Sigmoid colon (tissue), 4 donors: ENCODE results near the gene APOBEC3B.
"Not testable (repeated sequence)": the region's sequence is repeated elsewhere in the genome, so short reads cannot be mapped to it uniquely, and the experiment has no call there.

Experiments
- EP300 ChIP-seq, 4 donors: sonication (generic); formaldehyde crosslinking; IDR thresholded peaks; one replicate each; pipeline ENCODE4 v1.6.1; 2017; ENCODE audit warnings: antibody characterized with exemption in 4 of 4
- POLR2A ChIP-seq, 2 donors: fragments of 450-650 bp; IDR thresholded peaks; one replicate each; pipeline ENCODE4 v1.6.1; 2016; ENCODE audit warnings: antibody characterized with exemption in 2 of 2, mild to moderate bottlenecking in 2 of 2, moderate library complexity in 2 of 2
- POLR2AphosphoS5 ChIP-seq, 4 donors: sonication (generic); formaldehyde crosslinking; IDR thresholded peaks; one replicate each; pipeline ENCODE4 v1.6.1; 2017; ENCODE audit warnings: antibody characterized with exemption in 4 of 4
- TF ChIP-seq, protein P1 (sequence below), 4 experiments: fragments of 450-650 bp in 3 of 4; fragments of 200-600 bp in 1 of 4; IDR thresholded peaks; one replicate each; pipeline ENCODE4 v1.5.1; 2016 to 2019; ENCODE audit warnings: antibody characterized with exemption in 4 of 4, mild to moderate bottlenecking in 3 of 4, moderate library complexity in 2 of 4

DNA sequence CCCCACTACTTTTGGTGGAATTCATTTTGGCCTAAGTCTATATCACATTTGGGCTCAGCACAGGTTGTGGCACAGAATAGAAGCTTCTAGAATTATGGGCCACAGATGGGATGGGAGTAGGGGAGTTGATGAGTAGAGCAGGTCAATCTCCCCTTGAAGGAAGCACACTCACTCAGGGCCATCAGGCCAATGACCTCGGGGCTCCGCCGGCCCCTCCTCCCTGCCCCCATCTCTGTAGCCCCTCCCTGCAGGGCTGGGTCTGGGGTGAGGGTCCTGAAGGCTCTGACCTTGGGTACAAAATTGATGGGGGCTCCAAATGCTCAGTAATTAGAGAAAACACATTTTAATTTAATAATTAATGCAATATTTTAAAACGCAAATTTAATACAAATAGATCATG lies 21.5 kb upstream of the APOBEC3B start:
- TF ChIP-seq, protein P1, sequence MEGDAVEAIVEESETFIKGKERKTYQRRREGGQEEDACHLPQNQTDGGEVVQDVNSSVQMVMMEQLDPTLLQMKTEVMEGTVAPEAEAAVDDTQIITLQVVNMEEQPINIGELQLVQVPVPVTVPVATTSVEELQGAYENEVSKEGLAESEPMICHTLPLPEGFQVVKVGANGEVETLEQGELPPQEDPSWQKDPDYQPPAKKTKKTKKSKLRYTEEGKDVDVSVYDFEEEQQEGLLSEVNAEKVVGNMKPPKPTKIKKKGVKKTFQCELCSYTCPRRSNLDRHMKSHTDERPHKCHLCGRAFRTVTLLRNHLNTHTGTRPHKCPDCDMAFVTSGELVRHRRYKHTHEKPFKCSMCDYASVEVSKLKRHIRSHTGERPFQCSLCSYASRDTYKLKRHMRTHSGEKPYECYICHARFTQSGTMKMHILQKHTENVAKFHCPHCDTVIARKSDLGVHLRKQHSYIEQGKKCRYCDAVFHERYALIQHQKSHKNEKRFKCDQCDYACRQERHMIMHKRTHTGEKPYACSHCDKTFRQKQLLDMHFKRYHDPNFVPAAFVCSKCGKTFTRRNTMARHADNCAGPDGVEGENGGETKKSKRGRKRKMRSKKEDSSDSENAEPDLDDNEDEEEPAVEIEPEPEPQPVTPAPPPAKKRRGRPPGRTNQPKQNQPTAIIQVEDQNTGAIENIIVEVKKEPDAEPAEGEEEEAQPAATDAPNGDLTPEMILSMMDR (IDR thresholded peaks at IDR 0.05), result not testable (repeated sequence)
- TF ChIP-seq EP300, POLR2A, POLR2AphosphoS5 (IDR thresholded peaks at IDR 0.05): not testable (repeated sequence)
